HG03139 (cell line): ENCODE measurements around the gene PEX26.
"Not testable (repeated sequence)": the region's sequence is repeated elsewhere in the genome, so short reads cannot be mapped to it uniquely, and the experiment has no call there.

Experiments
- ATAC-seq: cut with Tn5 transposase; IDR thresholded peaks from one replicate; pipeline ENCODE4 v1.9.1; 2021; ENCODE audit not compliant: unreplicated experiment

PEX26 gene

GRCh38 chr22:18115906-18116371, 38.1 kb downstream of the PEX26 start:
- no peak for ATAC-seq

DNA sequence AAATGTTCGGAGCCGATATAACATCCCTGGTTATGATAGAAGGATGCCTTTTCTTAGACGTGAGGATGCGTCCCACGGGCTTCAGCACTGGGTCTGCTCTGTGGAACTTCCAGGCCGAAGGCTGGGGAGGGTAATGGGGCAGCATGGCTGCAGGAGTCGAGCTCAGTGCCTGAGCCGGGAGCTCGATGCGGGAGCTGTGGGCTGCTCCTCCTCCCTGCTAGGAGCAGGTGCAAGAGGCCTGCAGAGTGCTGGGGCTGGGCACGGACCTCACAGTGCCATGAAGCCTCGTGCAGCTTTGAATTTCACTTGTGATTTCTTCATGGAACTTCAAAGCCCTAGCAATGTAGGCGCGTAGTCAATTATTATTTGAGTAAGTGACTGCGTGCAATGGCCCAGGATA, 38.8 kb downstream of the PEX26 start:
- ATAC-seq: no peak

DNA sequence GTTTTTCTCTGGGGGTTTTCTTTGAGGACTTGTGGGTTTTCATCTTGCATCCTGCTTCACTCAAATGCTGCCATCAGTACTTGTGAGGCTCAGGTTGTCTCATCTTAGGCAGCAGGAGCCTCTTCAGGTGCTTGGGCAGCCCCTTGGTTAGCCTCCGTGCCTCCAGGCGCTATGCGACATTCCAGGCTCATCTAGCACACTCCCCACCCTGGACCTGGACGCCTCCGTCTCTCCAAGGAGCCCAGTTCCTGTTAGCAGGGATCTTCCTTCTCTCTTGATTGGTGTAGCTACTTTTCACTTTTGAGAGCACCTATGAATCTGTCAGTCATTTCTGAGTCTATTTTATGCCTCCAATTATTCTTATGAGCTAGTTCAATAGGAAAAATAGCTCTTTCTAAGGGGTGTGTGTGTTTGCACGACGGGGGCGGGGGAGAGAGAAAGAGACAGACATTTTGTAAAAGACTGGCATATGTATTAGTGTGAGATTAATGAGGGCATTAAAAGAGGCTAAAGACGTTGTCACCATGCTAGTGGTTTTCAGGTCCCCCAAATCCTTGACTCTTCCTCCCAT, 40.6 kb downstream of the PEX26 start:
- ATAC-seq: no peak

DNA sequence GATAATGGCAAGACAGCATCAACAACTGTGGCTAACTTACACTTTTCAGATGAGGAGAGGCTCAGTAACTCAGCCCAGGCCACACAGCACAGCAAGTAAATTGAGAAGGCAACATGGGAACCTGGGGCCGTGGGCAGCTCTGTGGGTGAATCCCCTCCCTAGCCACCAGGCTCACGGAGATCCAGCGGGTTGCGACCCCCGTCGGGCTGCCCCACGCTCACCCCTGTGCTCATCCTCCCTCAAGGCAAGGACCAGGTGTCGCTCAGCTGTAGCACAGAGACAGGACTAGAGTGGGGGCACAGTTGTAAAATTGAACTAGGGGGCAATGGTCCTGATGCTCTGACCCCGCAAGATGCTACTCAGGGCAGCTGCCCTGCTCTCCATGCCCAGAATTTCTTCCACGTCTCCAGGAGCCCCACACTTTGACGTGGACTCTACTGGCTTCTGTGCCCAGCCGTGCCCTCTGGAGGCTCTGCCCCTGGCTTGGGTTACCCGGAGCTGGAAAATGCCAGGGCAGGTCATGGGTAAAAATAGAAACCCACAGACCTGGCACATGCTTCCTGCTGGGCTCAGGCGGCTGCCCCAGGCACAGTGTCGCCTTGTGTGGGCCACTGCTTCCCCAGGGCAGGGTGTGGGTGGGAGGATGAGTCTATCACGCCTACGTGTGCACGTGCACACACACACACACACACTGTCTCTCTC, 41.8 kb downstream of the PEX26 start:
- ATAC-seq: no peak

DNA sequence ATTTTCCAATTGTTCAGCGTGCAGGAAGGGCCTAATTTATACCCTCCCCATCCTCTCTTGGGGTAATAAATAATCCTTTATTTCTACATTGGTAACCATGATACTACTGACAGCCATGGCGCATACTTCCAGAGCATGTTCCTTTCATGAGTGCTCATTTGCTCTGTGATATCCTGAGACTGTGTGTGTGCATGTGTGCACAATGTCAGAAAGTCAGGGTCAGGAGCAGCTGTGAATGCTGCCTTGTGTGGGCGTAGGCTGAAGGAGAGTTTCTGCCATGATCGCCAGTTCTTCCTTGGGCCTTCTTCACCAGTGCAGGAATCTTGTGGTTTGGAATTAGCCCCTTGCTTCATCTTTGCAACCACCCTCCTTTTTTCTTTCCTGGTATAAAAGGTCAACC, 43.1 kb downstream of the PEX26 start:
- no peak for ATAC-seq

- ATAC-seq: no peak
These were observed 43.7 kb downstream of the PEX26 start for GRCh38 chr22:18121506-18121905.

GRCh38 chr22:18121954-18122554, 44.3 kb downstream of the PEX26 start:
- no peak for ATAC-seq

DNA sequence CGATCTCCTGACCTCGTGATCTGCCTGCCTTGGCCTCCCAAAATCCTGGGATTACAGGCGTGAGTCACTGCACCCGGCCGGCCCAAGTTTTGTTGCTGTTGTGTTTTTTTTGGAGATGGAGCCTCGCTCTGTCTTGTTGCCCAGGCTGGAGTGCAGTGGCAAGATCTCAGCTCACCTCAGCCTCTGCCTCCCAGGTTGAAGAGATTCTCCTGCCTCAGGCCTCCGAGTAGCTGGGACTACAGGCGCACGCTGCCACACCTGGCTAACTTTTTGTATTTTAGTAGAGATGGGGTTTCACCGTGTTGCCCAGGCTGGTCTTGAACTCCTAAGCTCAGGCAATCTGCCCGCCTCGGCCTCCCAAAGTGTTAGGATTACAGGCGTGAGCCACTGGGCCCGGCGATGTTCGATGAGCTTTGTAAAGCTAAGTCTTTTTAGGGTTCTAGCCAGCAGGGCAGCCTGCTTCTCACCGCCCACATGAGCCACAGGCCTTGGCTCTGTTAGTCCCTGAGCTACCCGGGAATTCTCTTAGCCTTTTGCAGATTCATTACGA, 45.8 kb downstream of the PEX26 start:
- not testable (repeated sequence) for ATAC-seq

- ATAC-seq: no peak
These were observed 48.8 kb downstream of the PEX26 start for GRCh38 chr22:18126606-18127005.

DNA sequence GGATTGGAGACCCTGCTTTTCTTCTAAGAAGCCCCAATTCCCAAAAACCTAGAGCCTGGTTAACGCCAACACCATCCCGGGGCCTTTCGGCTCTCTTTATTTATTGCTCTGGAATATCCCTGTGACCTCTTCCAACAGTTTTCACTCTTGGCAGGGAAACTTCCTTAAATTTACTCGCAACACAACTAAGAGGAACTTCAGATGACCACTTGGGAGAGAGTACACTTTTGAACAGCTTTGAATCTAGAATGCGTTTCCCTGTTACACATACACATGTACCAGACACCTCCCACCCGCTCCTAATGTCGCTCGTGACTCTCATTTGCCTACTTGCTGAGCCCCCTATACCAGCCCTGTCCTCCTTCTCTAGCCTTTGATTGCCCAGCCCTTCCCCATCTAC, 52.2 kb downstream of the PEX26 start:
- ATAC-seq: no peak

DNA sequence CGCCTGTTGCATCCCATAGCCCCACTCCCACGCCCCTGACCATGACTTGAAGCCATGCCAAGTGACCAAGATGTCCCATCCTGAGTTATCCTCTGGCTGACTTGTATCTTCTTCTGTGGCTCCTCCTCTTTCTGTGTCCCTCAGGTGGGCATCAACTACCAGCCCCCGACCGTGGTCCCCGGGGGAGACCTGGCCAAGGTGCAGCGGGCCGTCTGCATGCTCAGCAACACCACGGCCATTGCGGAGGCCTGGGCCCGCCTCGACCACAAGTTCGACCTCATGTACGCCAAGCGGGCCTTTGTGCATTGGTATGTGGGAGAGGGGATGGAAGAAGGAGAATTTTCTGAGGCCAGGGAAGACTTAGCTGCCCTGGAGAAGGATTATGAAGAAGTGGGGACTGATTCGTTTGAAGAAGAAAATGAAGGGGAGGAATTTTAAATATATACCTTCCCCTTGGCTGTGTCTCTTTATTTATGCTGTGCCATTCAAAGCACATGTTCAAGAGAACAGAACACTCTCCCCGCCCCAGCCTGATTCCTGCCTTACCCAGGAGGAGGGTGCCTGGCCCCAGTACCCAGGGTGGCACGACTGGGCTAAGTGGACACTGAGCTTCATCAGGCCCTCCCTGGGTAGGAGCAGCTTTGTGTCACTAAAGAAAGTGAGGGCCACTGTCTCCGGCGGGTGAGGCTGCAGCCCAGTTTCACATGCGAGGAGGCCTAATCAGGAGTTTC, 53.1 kb downstream of the PEX26 start:
- no peak for ATAC-seq

GRCh38 chr22:18133452-18133851, 55.7 kb downstream of the PEX26 start:
- no peak for ATAC-seq

DNA sequence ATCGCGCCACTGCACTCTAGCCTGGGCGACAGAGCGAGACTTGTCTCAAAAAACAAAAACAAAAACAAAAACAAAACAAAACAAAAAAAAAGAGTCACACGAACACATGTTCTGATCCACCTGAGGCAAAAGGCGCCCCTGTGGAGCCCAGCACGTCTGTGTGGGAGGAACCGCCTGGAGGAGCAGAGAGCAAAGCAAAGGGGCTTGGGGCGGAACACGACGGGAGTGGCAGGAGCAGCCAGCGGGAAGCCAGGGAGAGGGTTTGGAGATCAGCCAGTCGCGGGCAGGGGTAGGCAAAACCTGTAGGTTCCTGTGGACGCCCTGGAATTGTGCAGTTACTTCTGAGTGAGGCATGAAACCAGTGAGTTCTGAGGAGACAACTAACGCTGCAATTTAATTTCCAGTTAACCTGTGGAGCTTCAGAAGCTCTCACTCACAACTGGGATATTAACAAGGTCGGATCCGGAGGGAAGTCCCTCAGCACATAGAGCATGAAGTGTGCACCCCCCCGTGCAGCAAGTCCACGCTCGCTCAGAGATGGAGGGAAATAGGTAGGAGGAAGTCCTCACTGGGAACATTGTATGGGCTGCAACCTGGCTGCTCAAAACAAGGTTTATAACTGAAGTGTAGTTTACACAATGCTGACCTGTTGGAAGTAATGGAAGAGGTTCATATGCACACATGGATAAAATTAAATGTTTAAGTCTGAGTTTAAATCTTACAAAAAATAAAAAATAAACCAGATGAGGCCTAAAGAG, 59.0 kb downstream of the PEX26 start:
- ATAC-seq: no peak

DNA sequence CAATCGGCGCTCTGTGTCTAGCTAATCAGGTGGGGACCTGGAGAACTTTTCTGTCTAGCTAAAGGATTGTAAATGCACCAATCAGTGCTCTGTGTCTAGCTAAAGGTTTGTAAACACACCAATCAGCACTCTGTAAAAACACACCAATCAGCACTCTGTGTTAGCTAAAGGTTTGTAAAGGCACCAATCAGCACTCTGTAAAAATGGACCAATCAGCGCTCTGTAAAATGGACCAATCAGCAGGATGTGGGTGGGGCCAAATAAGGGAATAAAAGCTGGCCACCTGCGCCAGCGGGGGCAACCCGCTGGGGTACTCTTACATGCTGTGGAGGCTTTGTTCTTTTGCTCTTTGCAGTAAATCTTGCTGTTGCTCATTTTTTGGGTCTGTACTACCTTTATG, 63.2 kb downstream of the PEX26 start:
- ATAC-seq: not testable (repeated sequence)

- no peak for ATAC-seq
These were observed 66.3 kb downstream of the PEX26 start for GRCh38 chr22:18144105-18144504.

- no peak for ATAC-seq
These were observed 68.0 kb downstream of the PEX26 start for GRCh38 chr22:18145676-18146388.

DNA sequence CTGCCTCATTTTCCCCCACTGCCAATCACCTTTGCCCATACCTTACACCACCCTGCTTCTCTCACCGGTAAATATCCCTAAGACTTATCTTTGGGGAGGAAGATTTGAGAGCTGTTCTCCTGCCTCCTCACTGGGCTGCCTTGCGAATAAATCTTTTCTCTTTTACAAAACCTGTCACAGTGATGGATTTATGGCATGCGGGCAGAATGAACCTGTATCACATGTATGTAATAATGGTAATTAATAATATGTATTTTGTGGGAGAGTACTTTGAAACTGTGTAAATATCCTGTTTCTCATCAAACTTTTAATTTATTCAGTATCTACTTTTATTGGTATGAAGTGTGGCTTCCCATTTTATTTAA, 68.6 kb downstream of the PEX26 start:
- ATAC-seq: no peak

GRCh38 chr22:18147791-18148190, 70.0 kb downstream of the PEX26 start:
- no peak for ATAC-seq

- no peak for ATAC-seq
These were observed 70.6 kb downstream of the PEX26 start for GRCh38 chr22:18148293-18148965.

- no peak for ATAC-seq
These were observed 74.7 kb downstream of the PEX26 start for GRCh38 chr22:18152519-18152918.
